ENCODE measurements around the gene IKBKG. TPM values are rescaled to one million over a fixed set of nuclear protein-coding genes. Genes with fewer than 3 reads are reported as not detected.
"Not testable (repeated sequence)": the region's sequence is repeated elsewhere in the genome, so short reads cannot be mapped to it uniquely, and the experiment has no call there.

Gene IKBKG
- total and polyA plus RNA-seq, 7 donors, result 11.3 to 28.8 (median 18.1) TPM

DNA sequence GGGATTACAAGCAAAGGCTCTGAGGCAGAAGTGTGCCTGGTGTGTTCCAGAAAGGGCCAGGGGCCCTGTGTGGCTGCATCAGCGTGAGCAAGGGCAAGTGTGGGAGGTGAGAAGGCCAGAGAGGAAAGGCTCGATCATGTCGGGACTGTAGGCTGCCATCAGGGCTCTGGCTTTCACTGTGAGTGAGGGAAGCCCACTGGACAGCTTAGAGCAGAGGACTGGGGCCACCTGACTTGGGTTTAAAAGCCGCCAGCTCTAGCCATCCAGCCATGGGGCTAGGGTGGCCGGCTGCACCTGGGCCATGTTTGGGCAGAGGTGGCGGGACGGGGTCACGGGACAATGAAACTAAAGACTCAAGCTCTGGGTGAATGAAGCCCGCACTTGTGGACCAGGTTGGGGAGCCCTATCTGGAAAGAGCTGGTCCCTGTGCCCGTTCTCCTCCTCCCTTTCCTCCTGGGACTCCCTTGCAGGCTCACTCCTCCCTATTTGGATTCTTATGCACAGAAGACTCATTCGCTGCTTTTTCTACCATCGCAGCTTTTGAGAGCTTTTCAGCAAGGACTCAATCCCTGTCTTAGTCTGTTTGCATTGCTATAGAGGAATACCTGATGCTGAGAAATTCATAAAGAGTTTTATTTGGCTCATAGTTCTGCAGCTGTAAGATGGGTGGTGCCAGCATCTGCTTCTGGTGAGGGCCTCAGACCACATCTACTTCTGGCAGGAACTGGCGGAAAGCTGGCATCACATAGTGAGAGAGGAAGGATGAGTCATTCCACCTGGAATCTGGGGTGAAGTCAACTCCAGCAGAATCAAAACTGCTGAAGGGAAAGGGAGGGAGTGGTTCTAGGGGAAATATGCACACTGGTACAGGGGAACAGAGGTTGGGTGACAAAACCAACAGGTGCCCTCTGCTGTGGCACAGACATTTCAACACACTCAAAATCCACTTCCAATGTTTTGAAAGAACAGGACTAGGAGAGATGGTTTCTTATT lies 56.3 kb downstream of the IKBKG start:
- Histone ChIP-seq H3K27ac (no peak overlapping the region), H3K36me3 (ENCODE audit: insufficient read depth in 1 of 2, low read depth in 1 of 2) (no peaks in the 10 kb centered on the region), H3K4me3 (no peak overlapping the region), H3K4me1 (no peaks in the 10 kb centered on the region), H3K9me3 (no peaks in the 10 kb centered on the region), H3K27me3 (ENCODE audit: insufficient read depth in 3 of 3, low read length in 2 of 3) (peaks cover 0 to 6% (median 0%) of the 10 kb centered on the region in 3 donors)
- TF ChIP-seq, protein P1, sequence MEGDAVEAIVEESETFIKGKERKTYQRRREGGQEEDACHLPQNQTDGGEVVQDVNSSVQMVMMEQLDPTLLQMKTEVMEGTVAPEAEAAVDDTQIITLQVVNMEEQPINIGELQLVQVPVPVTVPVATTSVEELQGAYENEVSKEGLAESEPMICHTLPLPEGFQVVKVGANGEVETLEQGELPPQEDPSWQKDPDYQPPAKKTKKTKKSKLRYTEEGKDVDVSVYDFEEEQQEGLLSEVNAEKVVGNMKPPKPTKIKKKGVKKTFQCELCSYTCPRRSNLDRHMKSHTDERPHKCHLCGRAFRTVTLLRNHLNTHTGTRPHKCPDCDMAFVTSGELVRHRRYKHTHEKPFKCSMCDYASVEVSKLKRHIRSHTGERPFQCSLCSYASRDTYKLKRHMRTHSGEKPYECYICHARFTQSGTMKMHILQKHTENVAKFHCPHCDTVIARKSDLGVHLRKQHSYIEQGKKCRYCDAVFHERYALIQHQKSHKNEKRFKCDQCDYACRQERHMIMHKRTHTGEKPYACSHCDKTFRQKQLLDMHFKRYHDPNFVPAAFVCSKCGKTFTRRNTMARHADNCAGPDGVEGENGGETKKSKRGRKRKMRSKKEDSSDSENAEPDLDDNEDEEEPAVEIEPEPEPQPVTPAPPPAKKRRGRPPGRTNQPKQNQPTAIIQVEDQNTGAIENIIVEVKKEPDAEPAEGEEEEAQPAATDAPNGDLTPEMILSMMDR (IDR thresholded peaks at IDR 0.05), result no peak
- peak in 2 of 4 donors; percentile 74 to 77 for ATAC-seq
- 66 to 80% (median 72%) methylated on average over 11 to 13 of the region's 13 CpGs for WGBS, 3 donors
- no peak for DNase-seq
- intact Hi-C loops (cut with DNase I), result no loop called here

DNA sequence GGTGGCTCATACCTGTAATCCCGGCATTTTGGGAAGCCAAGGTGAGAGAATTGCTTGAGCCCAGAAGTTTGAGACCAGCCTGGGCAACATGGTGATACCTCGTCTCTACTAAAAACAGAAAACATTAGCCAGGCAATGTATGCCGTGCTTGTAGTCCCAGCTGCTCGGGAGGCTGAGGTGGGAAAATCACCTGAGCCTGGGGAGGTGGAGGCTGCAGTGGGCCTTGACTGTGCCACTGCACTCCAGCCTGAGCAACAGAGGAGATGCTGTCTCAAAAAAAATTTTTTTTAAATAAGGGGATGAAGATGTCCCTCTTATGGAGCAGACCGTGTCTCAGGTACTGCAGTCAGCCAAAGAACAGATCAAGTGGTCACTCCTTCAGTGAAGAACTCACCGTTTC lies 58.1 kb downstream of the IKBKG start:
- intact Hi-C loops (cut with DNase I), result no loop called here
- 82 to 89% (median 82%) methylated on average over 6 of the region's 6 CpGs for WGBS, 3 donors
- TF ChIP-seq, protein P1 (IDR thresholded peaks at IDR 0.05), result no peak

DNA sequence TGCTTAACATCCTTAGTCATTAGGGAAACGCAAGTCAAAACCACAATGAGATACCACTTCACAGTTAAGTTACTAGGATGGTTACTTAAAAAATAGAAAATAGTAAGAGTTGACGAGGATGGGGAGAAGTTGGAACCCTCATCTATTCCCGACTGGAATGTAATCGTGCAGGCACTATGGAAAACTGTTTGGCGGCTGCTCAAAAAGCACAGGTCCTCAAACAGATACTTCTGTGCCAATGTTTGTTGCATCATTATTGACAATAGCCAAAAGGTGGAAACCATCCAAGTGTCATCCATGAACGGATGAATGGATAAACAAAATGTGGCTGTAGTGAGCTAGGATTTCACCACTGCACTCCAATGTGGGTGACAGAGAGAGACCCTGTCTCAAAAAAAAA lies 60.0 kb downstream of the IKBKG start:
- TF ChIP-seq, protein P1 (IDR thresholded peaks at IDR 0.05), result no peak
- DNase-seq (no peak), ATAC-seq (no peak)
- H3K4me3 ChIP-seq, result no peak overlapping the region
- H3K9me3 ChIP-seq, result no peaks in the 10 kb centered on the region
- H3K36me3 ChIP-seq (ENCODE audit: insufficient read depth in 1 of 2, low read depth in 1 of 2), result no peaks in the 10 kb centered on the region
- 40 to 62% (median 55%) methylated on average over 6 of the region's 6 CpGs for WGBS, 3 donors
- no peaks in the 10 kb centered on the region for H3K4me1 ChIP-seq
- H3K27ac ChIP-seq, result no peak overlapping the region
- peaks cover 0 to 6% (median 0%) of the 10 kb centered on the region in 3 donors for H3K27me3 ChIP-seq (ENCODE audit: insufficient read depth in 3 of 3, low read length in 2 of 3)
- intact Hi-C loops (cut with DNase I), result no loop called here

More for the DNA sequence above, 58.1 kb downstream of the IKBKG start:
- Histone ChIP-seq H3K27ac (no peak overlapping the region), H3K4me3 (no peak overlapping the region), H3K9me3 (no peaks in the 10 kb centered on the region), H3K36me3 (ENCODE audit: insufficient read depth in 1 of 2, low read depth in 1 of 2) (no peaks in the 10 kb centered on the region), H3K27me3 (ENCODE audit: insufficient read depth in 3 of 3, low read length in 2 of 3) (peaks cover 0 to 6% (median 0%) of the 10 kb centered on the region in 3 donors), H3K4me1 (no peaks in the 10 kb centered on the region)
- no peak for DNase-seq
- ATAC-seq, result no peak

DNA sequence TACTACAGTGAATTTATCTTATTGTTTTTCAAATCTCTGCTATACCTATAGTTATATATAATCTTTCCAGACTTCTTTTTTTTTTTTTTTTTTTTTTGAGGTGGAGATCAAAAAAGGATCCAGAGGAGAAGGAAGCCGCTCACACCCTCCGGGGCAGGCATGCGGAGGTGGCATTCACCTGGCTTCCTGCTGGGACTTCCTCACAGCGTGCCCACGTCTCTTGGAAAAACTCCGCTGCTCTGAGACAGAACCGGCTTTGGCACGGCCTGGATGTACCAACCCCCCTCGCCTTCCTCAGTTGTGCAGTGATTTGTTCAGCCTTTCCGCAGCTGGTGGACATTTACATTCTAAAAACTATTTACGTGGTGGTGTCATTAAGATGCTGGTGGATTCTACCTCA lies 60.6 kb downstream of the IKBKG start:
- 64 to 81% (median 74%) methylated on average over 4 to 10 of the region's 11 CpGs for WGBS, 3 donors
- H3K27ac ChIP-seq; intact Hi-C loops (cut with DNase I): not testable (repeated sequence)

DNA sequence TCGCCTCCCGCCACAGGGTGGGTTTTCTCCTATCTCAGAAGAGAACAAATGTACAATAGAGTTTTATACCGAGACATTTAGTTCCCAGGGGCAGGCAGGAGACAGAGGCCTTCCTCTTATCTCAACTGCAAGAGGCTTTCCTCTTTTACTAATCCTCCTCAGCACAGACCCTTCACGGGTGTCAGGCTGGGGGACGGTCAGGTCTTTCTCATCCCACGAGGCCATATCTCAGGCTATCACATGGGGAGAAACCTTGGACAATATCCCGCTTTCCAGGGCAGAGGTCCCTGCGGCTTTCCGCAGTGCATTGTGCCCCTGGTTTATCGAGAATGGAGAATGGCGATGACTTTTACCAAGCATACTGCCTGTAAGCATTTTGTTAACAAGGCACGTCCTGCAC lies 61.4 kb downstream of the IKBKG start:
- H3K4me1 ChIP-seq; intact Hi-C loops (cut with DNase I); H3K4me3 ChIP-seq; H3K36me3 ChIP-seq (ENCODE audit: insufficient read depth in 1 of 2, low read depth in 1 of 2); DNase-seq; H3K27ac ChIP-seq; ATAC-seq; H3K9me3 ChIP-seq; H3K27me3 ChIP-seq (ENCODE audit: insufficient read depth in 3 of 3, low read length in 2 of 3): not testable (repeated sequence)
- 75 to 79% (median 77%) methylated on average over 10 to 12 of the region's 12 CpGs for WGBS, 3 donors

More for the DNA sequence above, 60.6 kb downstream of the IKBKG start:
- H3K4me1 ChIP-seq; DNase-seq; H3K4me3 ChIP-seq; ATAC-seq; H3K9me3 ChIP-seq; H3K27me3 ChIP-seq (ENCODE audit: insufficient read depth in 3 of 3, low read length in 2 of 3); H3K36me3 ChIP-seq (ENCODE audit: insufficient read depth in 1 of 2, low read depth in 1 of 2): not testable (repeated sequence)

DNA sequence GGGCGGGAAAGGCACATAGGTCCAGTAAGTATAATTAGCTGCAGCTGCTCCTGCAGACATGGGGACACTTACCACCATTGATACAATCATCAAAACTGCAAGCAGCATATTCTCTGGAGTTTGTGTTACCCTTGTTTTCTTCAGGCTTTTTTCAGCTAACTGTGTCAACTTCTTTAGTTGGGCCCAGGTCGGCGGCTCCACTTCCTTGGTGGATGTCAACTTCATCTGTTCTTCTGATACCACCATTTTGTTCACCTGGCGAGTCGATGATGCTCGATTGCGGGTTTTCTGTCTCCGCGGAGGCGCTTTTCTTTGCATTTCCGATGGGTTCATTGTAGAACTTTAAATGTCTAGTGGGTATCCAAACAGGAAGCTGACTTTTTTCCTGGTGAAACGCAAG lies 63.7 kb downstream of the IKBKG start:
- DNase-seq; H3K4me3 ChIP-seq; H3K27ac ChIP-seq; H3K36me3 ChIP-seq (ENCODE audit: insufficient read depth in 1 of 2, low read depth in 1 of 2); H3K9me3 ChIP-seq; H3K4me1 ChIP-seq; ATAC-seq; H3K27me3 ChIP-seq (ENCODE audit: insufficient read depth in 3 of 3, low read length in 2 of 3); intact Hi-C loops (cut with DNase I): not testable (repeated sequence)
- WGBS, 3 donors, result 92 to 95% (median 92%) methylated on average over 12 of the region's 12 CpGs

DNA sequence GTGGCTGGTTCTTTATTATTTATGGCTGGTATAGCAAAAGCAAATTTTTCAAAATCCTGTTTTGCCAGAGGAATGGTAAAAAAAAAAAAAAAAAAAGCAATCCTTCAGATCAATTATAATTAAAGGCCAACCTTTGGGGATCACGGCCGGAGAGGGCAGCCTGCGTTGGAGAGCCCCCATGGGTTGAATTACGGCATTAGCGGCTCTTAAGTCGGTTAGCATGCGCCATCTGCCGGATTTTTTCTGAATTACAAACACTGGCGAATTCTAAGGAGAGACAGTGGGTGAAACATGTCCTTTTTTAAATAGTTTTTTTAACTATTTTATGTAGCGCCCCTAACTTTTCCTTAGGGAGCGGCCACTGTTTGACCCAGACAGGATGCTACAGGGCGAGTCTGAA lies 66.2 kb downstream of the IKBKG start:
- H3K4me3 ChIP-seq; H3K27me3 ChIP-seq (ENCODE audit: insufficient read depth in 3 of 3, low read length in 2 of 3); intact Hi-C loops (cut with DNase I); DNase-seq; H3K36me3 ChIP-seq (ENCODE audit: insufficient read depth in 1 of 2, low read depth in 1 of 2); H3K9me3 ChIP-seq; ATAC-seq; H3K4me1 ChIP-seq; H3K27ac ChIP-seq: not testable (repeated sequence)
- WGBS, 3 donors, result 4 to 35% (median 5%) methylated on average over 4 to 5 of the region's 12 CpGs
